Activated CD4-positive, alpha-beta T cell treated with anti-CD3 and anti-CD28 coated beads for 36 hours (primary cell): Measurements from ENCODE around the gene FBXO47. TPM values are rescaled to one million over a fixed set of nuclear protein-coding genes. Genes with fewer than 3 reads are reported as not detected.

Experiments
- ATAC-seq: fragments of 200-7000 bp; cut with Tn5 transposase; one replicate; pipeline ENCODE4 v1.10.0; 2021; ENCODE audit warnings: mild to moderate bottlenecking, moderate library complexity
- CTCF ChIA-PET: fragments of 350-600 bp; sonication (Branson Sonifier 250); formaldehyde crosslinking; loops from one replicate; lab custom pipeline; 2021; ENCODE audit warnings: antibody characterized with exemption; lab: Charles Lee
- POLR2A ChIA-PET: fragments of 350-600 bp; sonication (Branson Sonifier 250); formaldehyde crosslinking; loops from one replicate; lab custom pipeline; 2021; ENCODE audit warnings: antibody characterized with exemption, inconsistent platforms; lab: Charles Lee
- DNase-seq: peaks from one replicate; pipeline ENCODE4 v3.0.0-alpha.2; 2020
- H3K27ac Mint-ChIP-seq: one replicate; pipeline ENCODE4 v1.8.0; 2021; ENCODE audit warnings: mixed read lengths
- H3K27me3 Mint-ChIP-seq: one replicate; pipeline ENCODE4 v1.8.0; 2021; ENCODE audit warnings: mixed read lengths
- H3K36me3 Mint-ChIP-seq: one replicate; pipeline ENCODE4 v1.8.0; 2021; ENCODE audit warnings: low read depth, mixed read lengths
- H3K4me1 Mint-ChIP-seq: one replicate; pipeline ENCODE4 v1.8.0; 2021; ENCODE audit warnings: mixed read lengths
- H3K4me3 Mint-ChIP-seq: one replicate; pipeline ENCODE4 v1.8.0; 2021; ENCODE audit warnings: mild to moderate bottlenecking, moderate library complexity, mixed read lengths
- H3K9me3 Mint-ChIP-seq: one replicate; pipeline ENCODE4 v1.8.0; 2021; ENCODE audit warnings: low read depth, mixed read lengths
- intact Hi-C, 2 experiments: fragments of 100-400 bp; cut with DNase I in 1 of 2; cut with micrococcal nuclease in 1 of 2; formaldehyde crosslinking; loops; one replicate each; pipeline versions ENCODE4 v1.14.2 to v1.15.1; 2022 to 2024; cut with DNase I, micrococcal nuclease
- total RNA-seq, 2 experiments: library from RNA; stranded (reverse); gene quantifications; one replicate each; pipeline ENCODE4 v1.2.3, GENCODE V29; 2021

FBXO47 gene
- total RNA-seq, 2 experiments from 2014 or later: 0.11 to 0.16 TPM

- Mint-ChIP-seq H3K27me3 (no peaks in the 10 kb centered on the region), H3K4me3 (peak overlapping the region; percentile 29), H3K36me3 (no peaks in the 10 kb centered on the region), H3K9me3 (peaks cover 6% of the 10 kb centered on the region), H3K4me1 (peaks cover 27% of the 10 kb centered on the region), H3K27ac (peak overlapping the region; percentile 79)
- intact Hi-C loops: no loop called here
- peak; percentile 70 for DNase-seq
- ChIA-PET CTCF (interaction anchor here (0.6 to 1.7 kb wide), 4 partner anchors 9 to 366 kb away, joined by 3 to 6 read pairs (median 4); no protein-coding TSS in a partner anchor), POLR2A (interaction anchor here (0.8 kb wide), 1 partner anchor 31 kb away, joined by 3 read pairs; no protein-coding TSS in a partner anchor)
- ATAC-seq: peak; percentile 80
These were observed 36.0 kb upstream of the FBXO47 start for GRCh38 chr17:39002991-39003715.

DNA sequence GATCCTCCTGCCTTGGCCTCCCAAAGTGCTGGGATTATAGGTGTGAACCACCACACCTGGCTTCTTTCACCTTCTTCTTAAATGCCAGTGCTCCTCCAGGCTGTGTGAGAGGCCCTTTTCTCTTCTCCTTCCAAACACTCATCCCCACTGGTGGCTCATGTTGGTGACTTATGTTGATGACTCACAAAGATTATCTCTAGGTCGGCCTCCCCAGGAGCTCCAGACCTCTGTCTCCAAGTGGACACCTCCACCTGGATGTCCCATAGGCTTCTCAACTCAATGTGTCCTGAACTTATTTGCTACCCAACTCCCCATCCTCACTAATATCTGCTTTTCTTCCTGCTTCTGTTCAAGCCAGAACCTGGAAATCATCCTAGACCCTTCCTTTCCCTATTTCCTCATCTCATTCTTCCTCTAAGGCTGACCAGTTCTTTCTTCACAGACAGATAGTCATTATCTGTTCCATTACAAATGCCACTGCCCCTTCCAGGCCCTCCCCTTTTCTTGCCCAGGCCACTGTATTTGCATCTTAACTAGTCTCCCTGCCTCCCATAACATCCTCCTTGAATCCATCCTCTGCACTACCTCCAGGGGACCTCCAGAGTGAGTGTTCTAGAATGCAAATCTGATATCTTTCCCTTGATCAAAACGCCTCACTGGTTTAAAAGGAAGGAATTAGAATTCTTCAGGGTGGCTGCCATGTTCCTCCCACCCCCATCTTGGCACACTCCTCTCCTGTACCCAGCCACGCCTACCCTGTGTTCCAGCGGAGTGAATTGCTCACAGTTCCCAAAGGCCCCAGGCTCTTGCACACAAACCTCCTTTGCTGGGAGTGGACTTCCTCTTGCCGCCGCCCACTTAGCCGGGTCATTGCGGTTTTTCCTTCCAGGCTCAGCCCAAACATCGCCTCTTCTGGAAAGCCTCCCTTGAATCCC lies 34.8 kb upstream of the FBXO47 start:
- DNase-seq (peak; percentile 32), ATAC-seq (no peak)
- H3K27me3 Mint-ChIP-seq: no peaks in the 10 kb centered on the region
- H3K27ac Mint-ChIP-seq: peak overlapping the region; percentile 7
- intact Hi-C loops: no loop called here
- POLR2A ChIA-PET: no interaction called here
- H3K4me1 Mint-ChIP-seq: peaks cover 27% of the 10 kb centered on the region
- H3K36me3 Mint-ChIP-seq: no peaks in the 10 kb centered on the region
- no peak overlapping the region for H3K4me3 Mint-ChIP-seq
- H3K9me3 Mint-ChIP-seq: peaks cover 10% of the 10 kb centered on the region
- CTCF ChIA-PET: interaction anchor here (0.6 to 2.8 kb wide), 4 partner anchors 8 to 54 kb away, joined by 3 to 11 read pairs (median 5); no protein-coding TSS in a partner anchor

DNA sequence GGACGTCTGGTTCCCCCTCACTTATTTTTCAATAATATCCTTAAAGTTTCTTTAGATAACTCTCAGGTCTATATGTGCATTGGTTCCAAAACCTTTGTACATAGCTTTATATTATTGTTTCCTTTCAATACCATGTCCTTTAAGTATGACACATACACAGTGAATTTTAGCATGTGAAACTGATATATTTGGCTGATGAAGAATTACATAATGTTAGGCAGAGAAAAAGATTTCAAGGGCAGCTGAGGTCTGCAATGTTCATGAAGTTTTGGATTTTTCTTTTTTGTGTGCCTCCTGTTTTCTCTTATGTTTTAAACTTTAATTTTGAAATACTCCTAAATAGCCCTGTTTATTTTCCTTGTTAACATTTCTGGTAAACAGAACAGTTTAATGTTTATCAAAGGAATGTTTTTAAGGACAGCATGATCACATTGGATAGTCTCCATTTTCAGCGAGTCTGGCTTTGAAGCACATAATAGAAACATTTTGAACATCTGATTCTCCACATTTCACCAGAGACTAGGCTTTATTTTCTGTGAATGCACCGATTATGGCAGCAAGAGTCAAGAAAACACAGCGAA lies 32.9 kb upstream of the FBXO47 start:
- ATAC-seq: no peak
- peaks cover 15% of the 10 kb centered on the region for H3K9me3 Mint-ChIP-seq
- ChIA-PET POLR2A (no interaction called here), CTCF (interaction anchor here (2.8 kb wide), 1 partner anchor 17 kb away, joined by 11 read pairs; no protein-coding TSS in a partner anchor)
- no peak overlapping the region for H3K27ac Mint-ChIP-seq
- H3K36me3 Mint-ChIP-seq: no peaks in the 10 kb centered on the region
- no peak for DNase-seq
- H3K4me3 Mint-ChIP-seq: no peak overlapping the region
- intact Hi-C loops: no loop called here
- H3K4me1 Mint-ChIP-seq: peaks cover 27% of the 10 kb centered on the region
- H3K27me3 Mint-ChIP-seq: no peaks in the 10 kb centered on the region

DNA sequence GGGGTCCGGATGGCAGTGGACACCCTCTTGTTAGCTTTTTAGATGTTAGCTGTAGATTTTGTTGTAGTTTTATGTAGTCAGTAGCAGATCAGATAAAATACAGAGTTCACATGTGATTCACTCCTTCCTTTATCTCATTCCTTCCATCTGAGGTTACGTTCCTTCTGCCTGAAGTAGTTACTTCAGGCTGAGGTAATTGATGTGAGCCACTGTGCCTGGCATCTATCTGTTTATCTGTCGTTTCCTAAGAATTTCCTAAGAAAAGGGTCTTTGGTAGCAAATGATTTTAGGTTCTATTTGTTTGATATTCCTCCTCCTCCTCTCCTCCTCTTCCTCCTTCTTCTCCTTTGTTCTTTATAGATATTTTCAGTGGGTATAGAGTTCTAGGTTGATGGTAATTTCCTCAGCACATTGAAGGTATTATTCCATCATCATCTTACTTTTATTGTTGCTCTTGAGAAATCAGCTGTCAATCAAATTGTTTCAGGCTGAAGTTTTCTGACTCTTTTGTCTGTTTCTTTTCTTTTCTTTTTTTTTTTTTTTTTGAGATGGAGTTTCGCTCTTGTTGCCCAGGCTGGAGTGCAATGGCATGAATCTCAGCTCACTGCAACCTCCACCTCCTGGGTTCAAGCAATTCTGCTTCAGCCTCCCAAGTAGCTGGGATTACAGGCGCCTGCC lies 29.6 kb upstream of the FBXO47 start:
- ChIA-PET CTCF (interaction anchor here (1.8 kb wide), 1 partner anchor 14 kb away, joined by 7 read pairs; no protein-coding TSS in a partner anchor), POLR2A (no interaction called here)
- no peaks in the 10 kb centered on the region for H3K27me3 Mint-ChIP-seq
- H3K4me3 Mint-ChIP-seq: no peak overlapping the region
- ATAC-seq (no peak), DNase-seq (no peak)
- H3K9me3 Mint-ChIP-seq: peaks cover 13% of the 10 kb centered on the region
- H3K36me3 Mint-ChIP-seq: no peaks in the 10 kb centered on the region
- peaks cover 3% of the 10 kb centered on the region for H3K4me1 Mint-ChIP-seq
- intact Hi-C loops: no loop called here
- H3K27ac Mint-ChIP-seq: no peak overlapping the region

DNA sequence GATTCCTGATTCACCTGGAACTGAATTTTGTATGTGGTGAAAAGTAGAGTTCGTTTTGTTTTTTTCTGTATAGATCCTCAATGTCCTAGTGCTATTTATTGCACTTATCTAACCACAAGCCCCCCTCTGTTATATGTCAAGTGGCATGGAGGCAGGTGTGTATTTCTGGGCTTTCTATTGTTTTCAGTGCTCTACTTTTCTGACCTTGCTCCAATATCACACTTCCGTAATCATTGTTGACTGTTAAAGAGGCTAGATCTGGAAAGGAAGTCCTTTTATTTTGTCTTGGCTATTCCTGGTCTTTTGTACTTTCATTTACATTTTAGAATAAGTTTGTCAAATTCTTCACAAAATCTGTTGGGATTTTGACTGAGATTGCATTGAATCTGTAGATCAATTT lies 26.8 kb upstream of the FBXO47 start:
- no peaks in the 10 kb centered on the region for H3K36me3 Mint-ChIP-seq
- intact Hi-C loops: no loop called here

DNA sequence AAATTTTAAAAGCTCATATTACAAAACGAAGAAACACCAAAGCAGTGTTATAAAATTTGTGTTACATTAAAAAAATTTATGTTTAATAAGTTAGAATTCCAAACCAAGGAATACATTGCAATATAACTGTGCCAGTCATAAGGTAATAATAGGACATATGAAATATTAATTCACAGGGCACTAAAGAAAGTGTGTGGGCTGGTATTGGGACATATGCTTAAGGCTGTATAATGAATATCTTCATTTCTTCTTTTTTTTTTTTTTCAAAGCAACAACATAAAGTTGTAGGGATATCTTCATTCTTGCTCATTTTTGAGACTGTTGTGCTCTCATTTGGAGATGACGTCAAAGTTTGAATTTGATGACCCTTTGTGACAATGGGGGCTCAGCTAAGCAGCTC lies 17.5 kb upstream of the FBXO47 start:
- no peak overlapping the region for H3K4me3 Mint-ChIP-seq
- no peaks in the 10 kb centered on the region for H3K36me3 Mint-ChIP-seq
- ATAC-seq (no peak), DNase-seq (no peak)
- H3K9me3 Mint-ChIP-seq: no peaks in the 10 kb centered on the region
- intact Hi-C loops: loop anchor here (5.0 kb wide), 4 partner anchors 58 to 258 kb away; no protein-coding TSS in a partner anchor
- no peaks in the 10 kb centered on the region for H3K27me3 Mint-ChIP-seq
- peaks cover 6% of the 10 kb centered on the region for H3K4me1 Mint-ChIP-seq
- CTCF ChIA-PET: interaction anchor here (0.6 to 5.2 kb wide), 12 partner anchors 15 to 260 kb away, joined by 3 to 140 read pairs (median 4); partner anchors contain the start of genes ARL5C and PLXDC1
- H3K27ac Mint-ChIP-seq: no peak overlapping the region
- POLR2A ChIA-PET: no interaction called here

More for the DNA sequence above, 26.8 kb upstream of the FBXO47 start:
- DNase-seq: no peak
- Mint-ChIP-seq H3K27ac (no peak overlapping the region), H3K4me1 (no peaks in the 10 kb centered on the region), H3K4me3 (no peak overlapping the region), H3K9me3 (peaks cover 13% of the 10 kb centered on the region), H3K27me3 (no peaks in the 10 kb centered on the region)
- ChIA-PET CTCF (interaction anchor here (1.2 to 1.6 kb wide), 2 partner anchors 9 to 11 kb away, joined by 3 to 6 read pairs; no protein-coding TSS in a partner anchor), POLR2A (no interaction called here)
- no peak for ATAC-seq

- POLR2A ChIA-PET: interaction anchor here (0.7 to 1.4 kb wide), 2 partner anchors 168 to 170 kb away, joined by 3 to 7 read pairs; partner anchors contain the start of gene PLXDC1
- no peaks in the 10 kb centered on the region for H3K27me3 Mint-ChIP-seq
- H3K4me1 Mint-ChIP-seq: peaks cover 6% of the 10 kb centered on the region
- H3K4me3 Mint-ChIP-seq: no peak overlapping the region
- CTCF ChIA-PET: interaction anchor here (0.6 to 5.2 kb wide), 72 partner anchors 8 to 424 kb away, joined by 3 to 140 read pairs (median 4); partner anchors contain the start of genes ARL5C, FBXO47, LASP1NB and PLXDC1
- H3K27ac Mint-ChIP-seq: no peak overlapping the region
- intact Hi-C loops: loop anchor here (1.0 to 5.0 kb wide), 6 partner anchors 59 to 259 kb away; no protein-coding TSS in a partner anchor
- H3K9me3 Mint-ChIP-seq: no peaks in the 10 kb centered on the region
- DNase-seq (peak; percentile 57), ATAC-seq (peak; percentile 72)
- no peaks in the 10 kb centered on the region for H3K36me3 Mint-ChIP-seq
These were observed 15.9 kb upstream of the FBXO47 start for GRCh38 chr17:38982858-38983746.

- no peaks in the 10 kb centered on the region for H3K9me3 Mint-ChIP-seq
- peaks cover 6% of the 10 kb centered on the region for H3K4me1 Mint-ChIP-seq
- no peak overlapping the region for H3K27ac Mint-ChIP-seq
- no peak for ATAC-seq
- no peak for DNase-seq
- CTCF ChIA-PET: interaction anchor here (0.6 to 5.2 kb wide), 7 partner anchors 18 to 263 kb away, joined by 3 to 140 read pairs (median 24); partner anchors contain the start of genes ARL5C and PLXDC1
- POLR2A ChIA-PET: interaction anchor here (0.6 kb wide), 1 partner anchor 144 kb away, joined by 4 read pairs; no protein-coding TSS in a partner anchor
- H3K4me3 Mint-ChIP-seq: no peak overlapping the region
- no peaks in the 10 kb centered on the region for H3K27me3 Mint-ChIP-seq
- H3K36me3 Mint-ChIP-seq: no peaks in the 10 kb centered on the region
- intact Hi-C loops: loop anchor here (2.0 to 5.0 kb wide), 5 partner anchors 15 to 261 kb away; partner anchors contain the start of gene FBXO47 (in 1 of the 2)
These were observed 14.4 kb upstream of the FBXO47 start for GRCh38 chr17:38981636-38982035.

GRCh38 chr17:38980490-38981217 lies 13.5 kb upstream of the FBXO47 start:
- ChIA-PET POLR2A (no interaction called here), CTCF (interaction anchor here (0.6 to 5.2 kb wide), 4 partner anchors 56 to 185 kb away, joined by 3 to 140 read pairs (median 26); partner anchors contain the start of genes ARL5C and PLXDC1)
- intact Hi-C loops: loop anchor here (2.0 to 5.0 kb wide), 5 partner anchors 14 to 262 kb away; partner anchors contain the start of gene FBXO47 (in 1 of the 2)
- DNase-seq (no peak), ATAC-seq (no peak)
- H3K36me3 Mint-ChIP-seq: no peaks in the 10 kb centered on the region
- H3K27ac Mint-ChIP-seq: no peak overlapping the region
- H3K27me3 Mint-ChIP-seq: no peaks in the 10 kb centered on the region
- no peaks in the 10 kb centered on the region for H3K9me3 Mint-ChIP-seq
- peaks cover 9% of the 10 kb centered on the region for H3K4me1 Mint-ChIP-seq
- H3K4me3 Mint-ChIP-seq: no peak overlapping the region
